ENCODE measurements around the gene NUDT4.
A peak's percentile ranks its signal among the peaks of the same experiment; 100 is the strongest.
"Not testable (repeated sequence)": the region's sequence is repeated elsewhere in the genome, so short reads cannot be mapped to it uniquely, and the experiment has no call there.

NUDT4 gene

DNA sequence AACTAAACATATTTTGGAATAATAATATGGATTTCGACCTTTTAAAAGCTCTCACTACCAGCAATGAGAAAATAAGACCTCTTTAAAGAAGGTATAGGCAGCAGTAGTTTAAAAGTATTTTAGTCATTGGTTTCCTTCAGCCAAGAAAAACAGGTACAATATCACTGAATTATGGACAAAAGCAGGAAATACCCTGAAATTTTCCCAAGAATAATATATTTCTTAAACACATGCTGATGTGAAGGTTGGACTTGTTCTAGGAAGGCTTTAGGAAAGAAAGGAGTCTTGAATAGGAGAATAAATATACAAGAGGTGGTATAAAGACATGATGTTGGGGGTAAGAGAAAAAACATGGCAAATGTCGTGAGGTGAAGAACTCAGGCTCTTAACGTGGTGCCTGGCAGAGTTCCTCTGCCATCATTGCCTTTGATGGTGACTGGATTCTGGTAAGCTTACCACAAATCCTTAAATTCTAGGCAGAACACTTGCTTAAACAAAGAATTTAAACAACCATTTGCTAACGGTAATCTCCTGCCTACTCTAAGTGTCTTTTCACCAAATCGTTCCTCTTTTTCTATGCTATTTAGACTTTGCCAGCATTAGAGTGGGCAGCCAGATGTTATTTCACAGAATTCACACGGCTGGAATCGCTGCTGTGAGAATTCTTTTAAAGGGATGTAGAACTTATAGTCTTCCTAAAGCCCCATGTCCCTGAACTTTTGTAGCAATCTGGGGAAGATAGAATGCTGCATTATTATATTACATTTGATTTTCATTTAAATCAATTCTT, 11.9 kb upstream of the NUDT4 start:
- no peak overlapping the region for H3K4me3 ChIP-seq (ENCODE audit: insufficient read depth, low read depth, low read length, poor library complexity, severe bottlenecking)
- H3K9me3 ChIP-seq (ENCODE audit: control insufficient read depth, low read length) = no peaks in the 10 kb centered on the region
- H3K27me3 ChIP-seq (replicated peaks; ENCODE audit: control insufficient read depth, insufficient read depth, low read length, poor library complexity, severe bottlenecking) = no peaks in the 10 kb centered on the region
- no peak overlapping the region for H3K27ac ChIP-seq (ENCODE audit: insufficient read depth, low read length, poor library complexity, severe bottlenecking)
- H3K4me1 ChIP-seq (ENCODE audit: control insufficient read depth, insufficient read depth, low read length, poor library complexity, severe bottlenecking) = peaks cover 9% of the 10 kb centered on the region
- no peaks in the 10 kb centered on the region for H3K36me3 ChIP-seq (ENCODE audit: control insufficient read depth, insufficient read depth, low read length)
- no peak for DNase-seq

DNA sequence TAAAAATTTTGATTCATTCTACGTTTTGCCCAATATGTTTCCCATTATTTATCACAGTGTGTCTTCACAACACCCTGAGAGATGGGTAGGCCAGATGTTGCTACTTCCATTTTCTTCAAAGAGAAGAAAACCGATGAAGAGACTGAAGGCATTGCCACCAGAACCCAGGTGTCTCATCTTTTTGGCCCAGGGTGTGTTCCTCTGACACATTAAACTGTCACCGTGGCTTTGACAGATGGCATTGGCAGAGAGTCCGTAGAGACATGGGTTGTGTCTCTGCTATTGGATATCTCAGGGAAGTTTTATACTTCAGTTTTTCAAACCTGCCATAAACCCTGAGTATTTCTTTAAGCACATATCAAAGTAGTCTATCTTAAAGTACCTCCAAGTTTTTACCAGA, 11.3 kb upstream of the NUDT4 start:
- H3K27me3 ChIP-seq (replicated peaks; ENCODE audit: control insufficient read depth, insufficient read depth, low read length, poor library complexity, severe bottlenecking) = no peaks in the 10 kb centered on the region
- no peak overlapping the region for H3K4me3 ChIP-seq (ENCODE audit: insufficient read depth, low read depth, low read length, poor library complexity, severe bottlenecking)
- no peaks in the 10 kb centered on the region for H3K9me3 ChIP-seq (ENCODE audit: control insufficient read depth, low read length)
- H3K36me3 ChIP-seq (ENCODE audit: control insufficient read depth, insufficient read depth, low read length) = no peaks in the 10 kb centered on the region
- peaks cover 9% of the 10 kb centered on the region for H3K4me1 ChIP-seq (ENCODE audit: control insufficient read depth, insufficient read depth, low read length, poor library complexity, severe bottlenecking)
- no peak overlapping the region for H3K27ac ChIP-seq (ENCODE audit: insufficient read depth, low read length, poor library complexity, severe bottlenecking)
- no peak for DNase-seq

DNA sequence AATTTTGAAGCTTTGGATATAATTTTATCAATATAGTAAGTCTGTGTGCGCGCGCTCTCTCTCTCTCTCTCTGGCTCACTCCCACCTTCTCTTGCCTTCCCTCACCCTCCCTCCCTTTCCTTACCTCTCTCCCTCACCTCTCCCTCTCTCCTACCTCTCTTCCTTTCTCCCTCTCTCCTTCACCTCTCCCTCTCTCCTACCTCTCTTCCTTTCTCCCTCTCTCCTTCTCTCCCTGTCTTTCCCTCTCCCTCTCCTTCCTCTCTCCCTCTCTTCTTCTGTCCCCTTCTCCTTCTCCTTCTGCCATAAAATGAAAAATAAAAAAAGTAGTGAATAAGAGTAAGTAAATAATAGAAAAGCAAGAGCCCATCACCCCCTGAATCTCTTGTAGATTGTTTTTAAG, 9.0 kb upstream of the NUDT4 start:
- H3K9me3 ChIP-seq (ENCODE audit: control insufficient read depth, low read length) = no peaks in the 10 kb centered on the region
- DNase-seq = no peak
- H3K4me1 ChIP-seq (ENCODE audit: control insufficient read depth, insufficient read depth, low read length, poor library complexity, severe bottlenecking) = peaks cover 8% of the 10 kb centered on the region
- no peak overlapping the region for H3K4me3 ChIP-seq (ENCODE audit: insufficient read depth, low read depth, low read length, poor library complexity, severe bottlenecking)
- H3K27ac ChIP-seq (ENCODE audit: insufficient read depth, low read length, poor library complexity, severe bottlenecking) = no peak overlapping the region
- no peaks in the 10 kb centered on the region for H3K36me3 ChIP-seq (ENCODE audit: control insufficient read depth, insufficient read depth, low read length)
- H3K27me3 ChIP-seq (replicated peaks; ENCODE audit: control insufficient read depth, insufficient read depth, low read length, poor library complexity, severe bottlenecking) = no peaks in the 10 kb centered on the region

DNA sequence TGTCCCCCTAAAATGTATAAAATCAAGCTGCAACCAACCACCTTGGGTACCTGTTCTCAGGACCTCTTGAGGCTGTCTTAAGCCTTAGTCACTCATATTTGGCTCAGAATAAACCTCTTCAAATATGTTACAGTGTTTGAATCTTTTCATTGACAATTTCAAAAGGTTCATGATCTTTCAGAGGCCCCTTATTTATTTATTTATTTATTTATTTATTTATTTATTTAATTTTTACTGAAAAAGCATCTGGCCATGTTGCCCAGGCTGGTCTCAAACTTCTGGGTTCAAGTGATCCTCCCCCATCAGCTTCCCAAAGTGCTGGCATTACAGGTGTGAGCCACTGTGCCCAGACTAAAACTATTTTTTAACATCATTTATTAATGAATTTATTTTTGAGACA, 8.2 kb upstream of the NUDT4 start:
- Histone ChIP-seq H3K36me3 (ENCODE audit: control insufficient read depth, insufficient read depth, low read length) (no peaks in the 10 kb centered on the region), H3K4me3 (ENCODE audit: insufficient read depth, low read depth, low read length, poor library complexity, severe bottlenecking) (no peak overlapping the region), H3K27me3 (replicated peaks; ENCODE audit: control insufficient read depth, insufficient read depth, low read length, poor library complexity, severe bottlenecking) (no peaks in the 10 kb centered on the region), H3K27ac (ENCODE audit: insufficient read depth, low read length, poor library complexity, severe bottlenecking) (no peak overlapping the region), H3K9me3 (ENCODE audit: control insufficient read depth, low read length) (no peaks in the 10 kb centered on the region), H3K4me1 (ENCODE audit: control insufficient read depth, insufficient read depth, low read length, poor library complexity, severe bottlenecking) (peaks cover under 1% of the 10 kb centered on the region)
- no peak for DNase-seq

DNA sequence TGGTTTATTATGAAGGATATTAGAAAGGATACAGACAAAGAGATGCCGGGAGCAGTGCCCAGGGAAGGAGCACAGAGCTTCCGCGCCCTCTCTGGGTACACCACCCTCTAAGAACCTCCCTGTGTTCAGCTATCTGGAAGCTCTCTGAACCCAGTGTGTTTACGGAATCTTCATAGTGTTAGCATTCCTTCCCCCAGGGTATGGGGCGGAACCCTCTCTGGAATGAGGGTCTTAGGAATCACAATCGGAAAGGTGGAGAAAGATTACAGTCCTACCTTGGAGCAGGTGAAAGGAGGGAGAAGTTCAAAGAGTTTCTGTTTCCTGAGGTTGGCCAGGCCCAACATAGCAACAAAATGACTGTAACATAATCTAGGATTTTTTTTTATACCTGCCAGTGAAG, 6.8 kb upstream of the NUDT4 start:
- Histone ChIP-seq H3K4me1 (ENCODE audit: control insufficient read depth, insufficient read depth, low read length, poor library complexity, severe bottlenecking) (no peaks in the 10 kb centered on the region), H3K27me3 (replicated peaks; ENCODE audit: control insufficient read depth, insufficient read depth, low read length, poor library complexity, severe bottlenecking) (no peaks in the 10 kb centered on the region), H3K36me3 (ENCODE audit: control insufficient read depth, insufficient read depth, low read length) (no peaks in the 10 kb centered on the region), H3K9me3 (ENCODE audit: control insufficient read depth, low read length) (no peaks in the 10 kb centered on the region), H3K4me3 (ENCODE audit: insufficient read depth, low read depth, low read length, poor library complexity, severe bottlenecking) (no peak overlapping the region), H3K27ac (ENCODE audit: insufficient read depth, low read length, poor library complexity, severe bottlenecking) (no peak overlapping the region)
- DNase-seq = no peak

DNA sequence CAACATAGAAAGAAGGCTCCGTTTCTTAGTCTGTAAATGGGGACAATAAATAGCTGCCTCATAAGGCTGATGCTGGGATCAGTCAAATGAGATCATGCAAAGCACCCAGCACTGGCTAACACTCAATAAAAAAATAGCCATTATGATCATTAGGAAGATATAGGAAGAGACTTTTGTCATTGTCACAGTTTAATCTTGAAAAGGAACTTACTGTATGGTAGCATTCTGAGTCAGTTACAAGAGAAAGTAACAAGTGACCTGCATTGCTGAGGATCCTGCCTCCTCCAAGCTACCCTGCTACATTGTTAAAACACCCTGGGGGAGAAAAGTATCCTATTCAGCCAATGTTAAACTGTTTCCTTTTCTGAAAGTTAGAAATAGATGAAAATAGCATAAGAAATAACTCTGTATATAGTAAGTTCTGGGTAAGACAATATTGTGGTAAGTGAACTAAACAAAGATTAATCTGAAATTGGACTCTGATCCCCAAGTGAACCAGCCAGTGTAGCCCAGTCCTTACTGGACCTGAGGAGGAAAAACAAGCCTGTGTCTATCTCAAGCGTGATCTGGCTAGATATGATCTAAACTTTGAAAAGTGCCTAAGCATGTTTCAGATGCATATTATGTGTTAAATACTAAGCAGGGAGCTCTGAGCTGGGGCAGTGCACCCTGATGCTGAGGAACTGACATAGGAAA, 3.6 kb upstream of the NUDT4 start:
- DNase-seq = no peak
- H3K27me3 ChIP-seq (replicated peaks; ENCODE audit: control insufficient read depth, insufficient read depth, low read length, poor library complexity, severe bottlenecking) = no peaks in the 10 kb centered on the region
- H3K4me3 ChIP-seq (ENCODE audit: insufficient read depth, low read depth, low read length, poor library complexity, severe bottlenecking) = no peak overlapping the region
- no peak overlapping the region for H3K27ac ChIP-seq (ENCODE audit: insufficient read depth, low read length, poor library complexity, severe bottlenecking)
- H3K36me3 ChIP-seq (ENCODE audit: control insufficient read depth, insufficient read depth, low read length) = no peaks in the 10 kb centered on the region
- H3K4me1 ChIP-seq (ENCODE audit: control insufficient read depth, insufficient read depth, low read length, poor library complexity, severe bottlenecking) = no peaks in the 10 kb centered on the region
- H3K9me3 ChIP-seq (ENCODE audit: control insufficient read depth, low read length) = no peaks in the 10 kb centered on the region

DNA sequence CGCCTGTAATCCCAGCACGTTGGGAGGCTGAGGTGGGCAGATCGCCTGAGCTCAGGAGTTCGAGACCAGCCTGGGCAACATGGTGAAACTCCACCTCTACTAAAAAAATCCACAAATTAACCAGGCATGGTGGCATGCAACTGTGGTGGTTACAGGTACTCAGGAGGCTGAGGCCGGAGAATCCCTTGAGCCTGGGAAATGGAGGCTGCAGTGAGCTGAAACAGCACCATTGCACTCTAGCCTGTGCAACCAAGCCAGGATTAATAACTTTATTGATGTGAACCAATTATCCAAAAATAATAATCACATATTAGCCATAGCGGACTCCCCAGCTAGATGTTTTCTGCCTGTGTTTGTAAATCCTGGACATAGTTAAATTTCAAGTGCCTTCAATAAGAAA, 1.8 kb upstream of the NUDT4 start:
- peaks cover 3% of the 10 kb centered on the region for H3K4me1 ChIP-seq (ENCODE audit: control insufficient read depth, insufficient read depth, low read length, poor library complexity, severe bottlenecking)
- H3K27me3 ChIP-seq (replicated peaks; ENCODE audit: control insufficient read depth, insufficient read depth, low read length, poor library complexity, severe bottlenecking) = no peaks in the 10 kb centered on the region
- H3K9me3 ChIP-seq (ENCODE audit: control insufficient read depth, low read length) = no peaks in the 10 kb centered on the region
- no peak for DNase-seq
- H3K4me3 ChIP-seq (ENCODE audit: insufficient read depth, low read depth, low read length, poor library complexity, severe bottlenecking) = no peak overlapping the region
- H3K36me3 ChIP-seq (ENCODE audit: control insufficient read depth, insufficient read depth, low read length) = no peaks in the 10 kb centered on the region
- no peak overlapping the region for H3K27ac ChIP-seq (ENCODE audit: insufficient read depth, low read length, poor library complexity, severe bottlenecking)

DNA sequence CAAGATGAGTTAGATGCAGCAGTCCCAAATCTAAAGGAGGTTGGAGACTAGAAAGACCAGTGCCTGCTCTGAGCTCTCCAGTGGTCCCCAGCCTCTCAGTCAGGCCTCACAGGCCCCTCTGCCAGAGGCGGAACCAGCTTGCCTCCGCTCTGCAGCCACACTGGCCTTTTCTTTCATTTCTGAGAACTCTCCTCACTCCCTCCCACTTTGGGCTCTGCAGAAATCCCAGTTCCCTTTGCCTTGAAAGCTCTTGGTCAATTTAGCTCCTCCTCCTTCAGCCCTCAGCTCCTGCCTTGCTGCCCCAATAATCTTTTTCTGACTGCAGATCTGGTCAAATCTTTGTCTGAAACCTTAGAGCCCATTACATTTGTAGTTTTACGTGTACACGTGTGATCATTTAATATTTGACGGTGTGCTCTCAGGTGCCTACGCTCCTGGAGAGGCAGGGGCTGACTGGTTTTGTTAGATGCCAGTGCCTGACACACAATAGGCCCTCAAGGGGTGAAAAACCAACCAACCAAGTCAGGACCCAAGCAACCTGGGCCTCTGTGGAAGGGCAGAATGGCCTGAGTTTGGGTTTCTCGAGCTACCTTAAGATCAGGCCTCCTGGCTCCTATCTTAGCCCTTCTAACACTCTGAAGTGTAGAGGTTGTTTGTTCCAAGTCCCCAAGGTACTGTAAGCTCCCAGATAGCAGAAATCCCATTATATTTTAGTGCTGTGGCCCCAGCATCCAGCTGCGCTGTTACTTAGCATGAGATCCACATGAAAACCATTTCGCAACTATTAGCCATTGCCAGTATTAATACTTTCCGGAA, 1.1 kb upstream of the NUDT4 start:
- H3K27me3 ChIP-seq (replicated peaks; ENCODE audit: control insufficient read depth, insufficient read depth, low read length, poor library complexity, severe bottlenecking) = no peaks in the 10 kb centered on the region
- H3K27ac ChIP-seq (ENCODE audit: insufficient read depth, low read length, poor library complexity, severe bottlenecking) = no peak overlapping the region
- H3K36me3 ChIP-seq (ENCODE audit: control insufficient read depth, insufficient read depth, low read length) = no peaks in the 10 kb centered on the region
- no peak overlapping the region for H3K4me3 ChIP-seq (ENCODE audit: insufficient read depth, low read depth, low read length, poor library complexity, severe bottlenecking)
- DNase-seq = no peak
- H3K4me1 ChIP-seq (ENCODE audit: control insufficient read depth, insufficient read depth, low read length, poor library complexity, severe bottlenecking) = peaks cover 10% of the 10 kb centered on the region
- no peaks in the 10 kb centered on the region for H3K9me3 ChIP-seq (ENCODE audit: control insufficient read depth, low read length)

DNA sequence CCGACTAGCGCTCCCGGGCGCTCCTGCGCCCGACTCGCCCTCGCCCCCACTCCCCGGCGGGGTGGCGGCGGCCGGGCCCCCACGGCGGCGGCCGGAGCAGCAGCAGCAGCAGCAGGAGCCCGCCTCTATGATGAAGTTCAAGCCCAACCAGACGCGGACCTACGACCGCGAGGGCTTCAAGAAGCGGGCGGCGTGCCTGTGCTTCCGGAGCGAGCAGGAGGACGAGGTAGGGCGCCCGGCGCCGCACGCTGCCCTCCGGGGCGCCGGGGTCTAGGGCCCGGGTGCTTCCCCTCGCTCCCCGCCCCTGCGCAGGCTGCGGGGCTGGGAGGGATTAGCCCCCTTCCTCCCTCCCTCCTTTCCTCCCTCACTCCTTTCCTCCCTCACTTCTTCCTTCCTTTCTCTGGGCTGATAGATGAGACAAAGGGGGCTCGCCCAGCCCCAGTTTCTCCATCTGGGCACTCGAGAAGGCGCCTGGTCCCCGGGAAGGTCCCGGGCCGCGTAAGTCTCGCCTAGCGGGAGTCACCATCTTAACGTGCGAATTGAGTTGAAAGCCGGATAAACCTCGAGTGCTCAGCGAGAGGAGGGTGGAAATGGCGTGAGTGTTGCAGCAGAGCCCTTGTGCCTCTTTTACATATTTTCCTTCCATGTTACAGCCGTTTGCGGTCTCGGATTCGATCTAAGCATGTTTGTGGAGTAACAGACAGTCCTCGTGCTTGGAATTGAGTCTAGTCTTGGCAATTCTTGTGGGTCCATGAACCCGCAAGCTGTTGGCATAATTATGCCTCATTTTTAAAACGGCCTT, 672 bp downstream of the NUDT4 start:
- H3K27me3 ChIP-seq (replicated peaks; ENCODE audit: control insufficient read depth, insufficient read depth, low read length, poor library complexity, severe bottlenecking); H3K36me3 ChIP-seq (ENCODE audit: control insufficient read depth, insufficient read depth, low read length); H3K9me3 ChIP-seq (ENCODE audit: control insufficient read depth, low read length): not testable (repeated sequence)
- Histone ChIP-seq H3K4me3 (ENCODE audit: insufficient read depth, low read depth, low read length, poor library complexity, severe bottlenecking) (peak overlapping the region; percentile 81), H3K27ac (ENCODE audit: insufficient read depth, low read length, poor library complexity, severe bottlenecking) (peak overlapping the region; percentile 87), H3K4me1 (ENCODE audit: control insufficient read depth, insufficient read depth, low read length, poor library complexity, severe bottlenecking) (peaks cover 14% of the 10 kb centered on the region)
- peak; percentile 26 to 43 (median 39) for DNase-seq
